ENCODE results near the gene FAM117B.
A peak's percentile ranks its signal among the peaks of the same experiment; 100 is the strongest.
"Not testable (repeated sequence)": the region's sequence is repeated elsewhere in the genome, so short reads cannot be mapped to it uniquely, and the experiment has no call there.

The FAM117B gene

DNA sequence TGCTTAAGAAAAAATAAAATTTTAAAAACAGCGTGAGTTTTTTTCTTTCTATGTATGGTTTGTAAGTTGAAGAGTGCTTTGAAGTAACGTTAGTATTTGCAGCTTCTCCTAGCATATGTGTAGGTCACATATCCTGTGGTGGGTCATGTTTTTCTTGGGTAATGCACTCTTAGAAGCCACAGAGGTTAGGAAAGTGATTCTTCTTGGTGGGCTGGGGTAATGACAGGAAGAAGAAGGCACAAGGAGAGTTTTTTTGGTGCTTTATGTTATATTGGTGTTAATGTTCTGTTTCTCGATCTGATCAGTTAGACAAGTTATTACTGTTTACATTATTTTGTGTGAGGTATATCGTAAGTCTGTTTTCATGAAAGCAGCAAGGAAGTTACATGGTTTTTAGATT lies 127.8 kb downstream of the FAM117B start:
- DNase-seq, result no peak

DNA sequence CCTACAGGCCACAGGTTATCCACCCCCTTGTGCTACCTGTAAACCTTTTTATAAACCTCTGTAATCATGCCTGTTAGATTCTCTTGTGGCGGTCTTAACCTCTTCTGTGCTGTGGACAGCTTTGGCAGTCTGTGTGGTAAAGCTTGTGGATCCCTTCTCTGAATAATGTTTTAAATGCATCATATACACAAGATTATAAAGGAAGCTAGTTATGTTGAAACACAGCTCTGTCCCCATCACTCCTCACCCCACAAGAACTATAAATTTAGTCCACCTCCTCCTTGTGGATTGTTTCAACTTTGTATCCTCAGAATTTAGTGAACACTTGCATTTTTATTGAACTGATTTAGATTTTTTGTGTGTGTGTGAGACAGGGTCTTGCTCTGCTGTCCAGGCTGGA lies 129.1 kb downstream of the FAM117B start:
- DNase-seq, result no peak

DNA sequence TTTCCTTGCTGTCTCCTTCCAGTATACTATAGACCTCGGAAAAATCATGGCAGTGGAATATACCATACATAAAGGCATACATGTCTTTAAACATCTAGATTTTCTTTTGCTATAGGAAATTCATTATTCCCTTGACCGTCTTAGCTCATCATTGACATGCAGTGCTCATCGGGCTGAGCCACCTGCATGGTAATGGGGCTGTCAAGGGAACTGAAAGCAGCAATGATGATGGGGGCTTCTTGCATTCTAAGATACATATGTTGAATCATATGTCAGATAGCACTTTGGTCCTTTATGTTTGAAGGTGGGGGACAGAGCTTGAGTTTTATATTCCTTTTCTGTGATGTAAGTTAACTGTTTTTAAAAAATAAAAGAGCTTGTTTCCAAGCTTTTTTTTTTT lies 130.2 kb downstream of the FAM117B start:
- no peak for DNase-seq

DNA sequence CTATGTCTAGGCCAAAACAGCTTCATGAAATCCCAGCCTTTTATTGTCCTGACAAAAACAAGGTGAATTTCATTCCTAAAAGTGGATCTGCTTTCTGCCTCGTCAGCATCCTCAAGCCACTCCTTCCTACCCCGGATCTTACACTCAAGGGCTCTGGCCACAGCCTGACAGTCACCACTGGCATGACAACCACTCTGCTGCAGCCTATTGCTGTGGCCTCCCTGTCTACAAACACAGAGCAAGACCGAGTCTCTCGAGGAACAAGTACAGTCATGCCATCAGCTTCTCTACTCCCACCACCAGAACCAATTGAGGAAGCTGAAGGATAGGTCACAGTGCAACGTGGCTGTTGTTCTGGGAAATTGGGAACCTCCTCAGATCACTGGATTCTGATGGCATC lies 130.7 kb downstream of the FAM117B start:
- DNase-seq, result no peak

DNA sequence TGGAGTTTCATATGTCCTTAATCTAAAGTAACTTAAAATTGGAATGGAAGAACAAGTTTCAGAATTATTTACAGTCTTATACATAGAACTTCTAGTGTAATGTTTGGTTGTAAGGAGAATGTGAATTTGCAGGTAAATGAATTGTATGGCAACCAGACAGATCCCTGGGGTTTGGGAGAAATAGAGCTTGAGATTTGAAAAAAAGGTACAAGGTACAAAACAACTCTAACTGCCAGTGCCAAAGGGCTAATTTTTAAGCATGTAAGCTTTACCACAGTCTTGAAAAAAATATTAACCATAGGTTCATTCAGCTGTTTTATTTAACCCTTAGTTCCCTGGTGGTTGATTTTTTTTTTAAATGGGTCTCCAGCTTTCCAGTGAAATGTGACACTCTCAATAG lies 133.5 kb downstream of the FAM117B start:
- DNase-seq, result no peak

DNA sequence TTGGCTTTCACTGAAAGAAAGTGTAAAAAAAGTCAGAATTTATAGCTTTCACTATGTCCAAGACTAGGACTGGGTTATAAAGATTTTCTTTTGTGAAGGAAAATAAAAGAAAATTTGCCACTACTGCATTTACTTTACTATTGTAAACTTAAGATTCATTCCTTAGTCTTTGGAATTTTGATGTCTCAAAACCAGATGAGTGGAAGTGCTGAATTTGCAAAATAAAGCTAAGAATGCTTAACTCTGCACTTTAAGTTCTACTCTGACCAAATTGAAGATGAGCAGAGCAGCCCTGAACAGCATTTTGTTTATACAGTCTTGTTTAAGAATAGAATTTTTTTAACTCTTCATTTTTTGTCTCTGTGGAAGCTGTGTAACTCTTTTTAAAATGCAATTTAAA lies 134.4 kb downstream of the FAM117B start:
- DNase-seq, result no peak

DNA sequence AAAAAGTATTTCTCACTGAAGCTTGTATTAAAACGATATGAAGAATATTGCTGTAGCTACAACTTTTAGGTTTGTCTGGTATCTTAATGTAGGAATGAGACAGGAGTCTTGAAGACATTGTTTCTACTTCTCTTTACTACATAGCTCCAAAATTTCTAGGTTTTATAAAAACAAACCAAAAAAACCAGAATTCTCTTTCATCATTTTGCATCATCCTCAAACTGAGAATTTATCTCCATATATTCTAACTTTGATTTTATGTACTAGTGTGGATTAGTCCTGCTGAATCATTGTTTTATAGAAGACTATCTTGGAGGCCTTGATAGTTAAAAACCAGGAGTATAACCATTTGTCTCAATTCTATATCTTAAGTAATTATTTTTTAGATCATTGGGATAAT lies 136.6 kb downstream of the FAM117B start:
- DNase-seq, result no peak

DNA sequence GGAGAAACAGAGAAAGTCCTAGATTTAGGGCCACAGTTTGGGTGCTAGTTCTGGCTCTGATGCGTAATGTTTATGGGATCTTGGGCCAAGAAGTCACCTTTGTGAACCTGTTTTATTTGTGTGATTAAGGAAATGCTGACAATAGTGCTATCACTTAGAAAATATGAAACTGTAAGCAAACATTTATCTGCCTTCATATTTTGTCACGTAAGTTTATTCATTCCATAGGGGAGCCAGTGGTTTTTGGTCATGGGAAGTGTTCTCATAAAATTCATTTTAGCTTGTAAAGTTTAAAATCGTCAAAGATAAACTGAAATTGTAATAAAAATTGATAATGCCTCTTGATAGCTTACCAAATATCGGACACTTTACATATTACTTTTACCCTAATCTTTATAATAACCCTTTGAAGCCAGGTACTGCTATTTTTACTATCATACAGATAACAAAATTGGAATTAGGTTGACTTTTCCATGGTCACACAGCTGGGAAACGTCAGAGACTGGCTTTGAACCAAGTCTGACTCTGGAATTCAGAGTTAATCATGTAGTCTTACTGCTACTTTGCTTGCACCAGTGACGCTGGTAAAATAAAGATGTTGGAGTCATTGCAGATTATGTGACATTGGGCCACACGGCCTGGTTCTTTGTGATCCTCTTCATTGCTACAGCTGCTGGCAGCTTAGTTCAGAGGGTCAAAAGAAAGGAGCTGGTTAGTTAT lies 137.1 kb downstream of the FAM117B start:
- DNase-seq, result no peak

DNA sequence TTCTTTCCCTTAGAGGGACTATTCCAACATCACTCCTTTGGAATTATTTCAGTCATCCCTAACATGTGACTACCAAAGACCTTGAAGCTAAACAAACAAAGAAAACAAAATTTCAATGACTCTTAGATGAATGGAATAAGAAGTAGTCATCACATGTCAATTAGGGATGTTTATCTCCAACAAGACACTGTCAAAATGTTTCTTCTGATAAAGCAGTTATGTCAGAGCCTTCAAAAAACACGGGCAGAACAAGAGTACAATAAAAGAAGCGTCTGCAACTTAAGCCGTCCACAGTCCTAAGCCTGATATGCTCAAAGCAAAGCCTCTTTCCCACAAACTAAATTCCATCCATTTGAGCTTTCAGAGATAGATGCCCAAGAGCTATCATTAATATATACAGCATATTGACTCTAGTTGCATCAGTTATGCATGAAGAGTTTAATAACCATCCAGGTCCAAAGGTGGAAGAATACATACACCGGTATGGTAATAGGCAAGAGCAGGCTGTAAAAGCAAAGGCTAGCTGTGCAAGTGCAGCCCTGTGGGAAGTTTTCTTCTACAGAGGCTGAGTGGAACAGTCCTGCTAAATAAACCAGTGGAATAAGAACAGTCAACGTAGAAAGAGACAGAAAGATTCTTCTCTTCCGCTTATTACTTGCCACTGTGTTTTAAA lies 138.7 kb downstream of the FAM117B start:
- DNase-seq, result no peak

DNA sequence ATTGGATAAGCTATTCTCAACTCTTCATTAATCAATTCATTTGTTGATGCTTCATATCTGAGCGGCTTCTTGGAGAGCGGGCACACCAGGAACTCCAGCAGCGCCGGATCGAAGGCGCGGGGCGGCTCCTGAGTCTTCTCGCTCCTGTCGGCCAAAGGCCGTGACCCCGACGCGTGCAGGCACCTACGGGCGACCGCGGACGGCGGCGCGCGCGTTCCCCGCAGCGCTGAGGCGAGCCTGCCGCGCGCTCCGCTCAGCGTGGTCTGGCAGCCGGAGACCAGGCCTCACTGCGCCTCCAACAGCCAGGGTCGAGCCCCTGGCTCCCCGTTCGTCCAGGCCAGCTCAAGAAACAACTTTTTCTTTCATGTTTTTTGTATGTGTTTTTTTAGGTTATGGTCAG lies 139.3 kb downstream of the FAM117B start:
- DNase-seq, result no peak

DNA sequence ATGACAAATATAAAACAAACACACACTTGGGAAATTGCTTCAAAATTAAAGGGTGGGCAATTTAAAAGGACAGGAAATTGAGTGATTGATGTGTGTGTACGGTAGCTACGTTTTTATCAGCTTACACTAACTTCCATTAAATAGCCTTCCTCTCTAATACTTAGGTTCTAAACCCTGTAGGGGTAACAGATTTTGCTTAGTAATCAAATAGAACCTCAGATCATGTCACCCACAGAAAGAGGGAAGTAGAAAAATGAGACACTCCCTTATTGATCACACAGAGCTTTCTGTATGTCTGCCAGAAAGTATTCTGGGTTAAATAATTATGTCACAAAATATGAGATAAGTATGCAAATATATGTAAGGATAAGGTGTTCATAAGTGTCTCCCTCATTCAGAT lies 143.4 kb downstream of the FAM117B start:
- DNase-seq, result no peak

DNA sequence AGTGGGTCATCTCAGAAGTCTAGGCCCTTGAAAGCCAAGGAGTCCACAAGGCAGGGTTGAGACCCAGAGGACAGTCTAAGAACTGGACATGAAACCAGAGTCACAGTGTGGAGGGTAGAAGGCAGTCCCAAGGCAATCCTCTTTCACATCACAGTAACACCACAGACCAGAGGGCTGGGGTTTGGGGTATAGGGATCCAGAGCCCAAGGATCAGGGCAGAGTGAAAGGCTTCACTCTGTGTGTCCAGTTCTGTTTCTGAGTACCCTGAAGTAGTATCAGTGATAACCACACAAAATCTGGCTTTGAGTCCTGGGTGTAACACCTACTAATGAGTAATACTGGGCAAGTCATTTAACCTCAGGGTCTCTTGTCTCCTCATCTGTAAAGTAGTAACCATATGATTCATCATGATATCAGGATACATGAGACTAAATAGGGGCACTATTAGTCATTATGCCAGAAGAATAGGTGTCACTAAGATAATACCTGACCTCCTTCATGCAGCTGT lies 145.8 kb downstream of the FAM117B start:
- DNase-seq, result no peak

DNA sequence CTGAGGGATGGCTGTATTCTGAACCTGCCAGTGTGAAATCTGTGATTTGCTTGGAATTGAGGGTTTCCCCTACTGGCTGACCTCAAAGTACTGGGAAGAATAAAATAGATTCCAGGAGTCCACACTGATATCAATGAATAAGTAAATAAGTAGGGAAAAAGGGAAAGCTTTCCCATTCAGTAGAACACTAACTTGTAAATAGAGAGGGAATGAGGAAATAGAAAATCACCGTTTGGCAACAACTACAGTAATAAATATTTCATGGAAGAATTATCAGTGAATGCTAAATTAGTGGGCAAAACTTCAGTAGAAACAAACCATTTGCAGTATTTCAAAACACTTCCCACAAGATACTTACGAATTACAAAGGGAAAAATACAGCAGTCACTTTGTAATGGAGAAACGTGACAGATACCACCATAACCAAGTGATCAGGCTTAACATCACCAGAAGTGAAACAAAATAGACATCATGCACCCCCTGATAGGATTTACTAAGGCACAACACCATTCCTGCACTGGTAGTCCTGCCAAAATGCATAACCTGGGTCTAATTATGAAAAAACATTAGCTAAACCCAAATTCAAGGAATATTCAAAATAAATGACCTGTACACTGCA lies 148.3 kb downstream of the FAM117B start:
- no peak for DNase-seq

DNA sequence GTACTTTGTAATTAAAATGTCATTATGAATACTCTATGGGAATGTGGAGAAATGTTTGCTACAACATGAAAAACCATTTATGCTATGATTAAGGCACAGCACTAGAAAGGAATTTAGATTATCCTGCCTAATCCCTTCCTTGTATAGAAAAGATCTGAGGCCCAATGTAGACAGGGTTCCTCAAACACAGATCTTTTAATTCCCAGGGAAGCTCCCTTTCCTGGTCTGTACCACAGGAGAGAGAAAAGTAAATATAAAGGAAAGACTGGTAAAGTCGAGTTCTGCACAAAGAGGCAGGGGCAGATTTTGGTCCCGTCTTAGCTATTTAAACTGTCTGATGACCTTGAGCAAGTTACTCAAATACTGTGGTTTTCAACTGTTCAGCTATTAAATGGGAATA lies 152.1 kb downstream of the FAM117B start:
- no peak for DNase-seq

DNA sequence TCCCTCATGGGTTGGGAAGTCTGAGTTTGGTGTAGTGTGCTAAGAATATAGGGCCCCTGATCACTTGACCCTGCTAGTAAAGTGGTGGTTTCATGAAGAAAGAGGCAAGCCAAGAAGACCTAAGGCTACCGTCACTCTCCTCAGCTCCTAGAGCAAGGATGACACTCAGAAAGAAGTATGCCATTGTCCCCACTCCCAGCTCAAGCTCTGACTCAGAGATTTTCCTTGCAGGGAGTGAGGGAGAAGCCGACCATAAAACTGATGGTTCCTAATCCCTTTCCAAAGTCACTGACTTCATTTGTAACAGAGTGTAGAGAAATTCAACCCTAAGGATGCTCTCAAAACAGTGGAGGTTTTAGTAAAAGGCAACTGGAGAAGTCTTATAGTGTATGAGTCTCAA lies 155.9 kb downstream of the FAM117B start:
- no peak for DNase-seq

DNA sequence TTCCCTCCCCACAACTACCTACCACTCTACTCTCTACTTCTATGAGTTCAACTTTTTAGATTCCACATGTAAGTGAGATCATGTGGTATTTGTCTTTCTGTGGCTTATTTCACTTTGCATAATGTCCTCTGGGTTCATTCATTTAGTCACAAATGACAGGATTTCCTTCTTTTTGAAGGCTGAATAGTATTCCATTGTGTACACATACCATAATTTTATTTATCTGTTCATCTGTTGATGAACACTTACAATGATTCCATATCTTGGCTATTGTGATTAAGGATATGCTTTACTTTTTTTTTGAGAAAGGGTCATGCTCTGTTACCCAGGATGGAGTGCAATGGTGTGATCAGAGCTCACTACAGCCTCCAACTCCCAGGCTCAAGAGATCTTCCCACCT lies 163.2 kb downstream of the FAM117B start:
- no peak for DNase-seq

DNA sequence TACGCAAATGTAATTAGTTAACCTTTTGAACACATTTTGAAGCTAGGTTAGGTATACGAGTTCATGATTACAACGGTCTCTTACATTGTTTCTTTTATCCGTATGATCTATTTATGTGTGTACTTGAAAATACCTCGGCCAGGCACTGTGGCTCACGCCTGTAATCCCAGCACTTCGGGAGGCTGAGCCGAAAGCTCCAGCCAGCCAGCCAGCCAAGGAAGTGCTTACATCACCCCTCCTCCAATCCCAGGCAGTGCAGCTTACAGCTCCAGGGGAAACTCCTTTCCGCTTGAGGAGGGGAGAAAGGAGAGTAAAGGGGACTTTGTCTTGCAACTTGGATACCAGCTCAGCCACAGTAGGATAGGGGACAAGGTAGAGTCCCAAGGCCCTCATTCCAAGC lies 171.1 kb downstream of the FAM117B start:
- DNase-seq, result not testable (repeated sequence)

DNA sequence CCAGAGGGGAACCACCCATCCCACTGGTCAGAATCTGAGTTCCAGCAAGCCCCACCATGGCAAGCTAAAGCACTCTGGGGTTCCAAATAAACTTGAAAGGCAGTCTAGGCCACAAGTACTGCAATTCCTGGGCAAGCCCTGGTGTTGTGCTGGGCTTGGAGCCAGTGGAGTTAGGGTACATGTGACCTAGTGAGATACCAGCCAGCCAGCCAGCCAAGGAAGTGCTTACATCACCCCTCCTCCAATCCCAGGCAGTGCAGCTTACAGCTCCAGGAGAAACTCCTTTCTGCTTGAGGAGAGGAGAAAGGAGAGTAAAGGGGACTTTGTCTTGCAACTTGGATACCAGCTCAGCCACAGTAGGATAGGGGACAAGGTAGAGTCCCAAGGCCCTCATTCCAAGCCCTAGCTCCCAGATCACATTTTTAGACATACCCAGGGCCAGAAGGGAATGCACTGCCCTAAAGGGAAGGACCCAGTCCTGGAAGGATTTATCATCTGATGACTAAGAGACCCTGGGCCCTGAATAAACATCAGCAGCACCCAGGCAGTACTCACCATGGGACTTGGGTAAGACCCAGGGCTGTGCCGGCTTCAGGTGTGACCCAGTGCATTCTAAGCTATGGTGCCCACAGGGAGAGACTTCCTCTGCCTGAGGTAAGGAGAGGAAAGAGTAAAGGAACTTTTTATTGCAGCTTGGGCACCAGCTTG lies 172.8 kb downstream of the FAM117B start:
- peak in 9 of 14 donors; percentile 10 to 52 (median 28) for DNase-seq

DNA sequence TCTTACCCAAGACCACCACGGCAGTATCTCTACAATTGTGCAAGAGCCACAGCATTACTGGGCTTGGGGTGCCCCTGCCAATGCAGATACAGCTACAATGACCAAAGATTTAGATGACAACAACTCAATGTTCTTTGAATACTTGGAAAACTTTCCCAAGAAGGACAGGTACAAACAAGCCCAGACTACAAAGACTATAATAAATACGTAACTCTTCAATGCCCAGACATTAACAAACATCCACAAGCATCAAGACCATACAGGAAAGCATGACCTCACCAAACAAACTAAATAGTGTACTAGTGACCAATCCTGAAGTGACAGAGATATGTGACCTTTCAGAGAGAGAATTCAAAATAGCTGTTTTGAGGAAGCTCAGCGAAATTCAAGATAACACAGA lies 174.0 kb downstream of the FAM117B start:
- DNase-seq, result no peak

DNA sequence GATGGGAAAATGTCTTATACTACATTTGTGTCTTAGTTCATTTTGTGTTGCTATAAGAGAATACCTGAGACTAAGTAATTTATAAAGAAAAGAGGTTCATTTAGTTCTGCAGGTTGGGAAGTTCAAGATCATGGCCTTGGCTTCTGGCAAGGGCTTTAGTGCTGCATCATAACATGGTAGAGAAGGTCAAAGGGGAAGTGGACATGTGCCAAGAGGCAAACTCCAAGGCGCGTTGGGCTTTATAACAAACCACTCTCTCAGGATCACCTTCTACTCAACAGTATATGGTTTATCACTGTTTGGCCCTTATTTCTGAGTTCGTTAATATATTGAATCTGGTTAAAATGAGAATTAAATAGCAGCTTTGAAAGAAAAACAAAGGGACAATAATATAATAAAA lies 178.6 kb downstream of the FAM117B start:
- DNase-seq, result no peak

DNA sequence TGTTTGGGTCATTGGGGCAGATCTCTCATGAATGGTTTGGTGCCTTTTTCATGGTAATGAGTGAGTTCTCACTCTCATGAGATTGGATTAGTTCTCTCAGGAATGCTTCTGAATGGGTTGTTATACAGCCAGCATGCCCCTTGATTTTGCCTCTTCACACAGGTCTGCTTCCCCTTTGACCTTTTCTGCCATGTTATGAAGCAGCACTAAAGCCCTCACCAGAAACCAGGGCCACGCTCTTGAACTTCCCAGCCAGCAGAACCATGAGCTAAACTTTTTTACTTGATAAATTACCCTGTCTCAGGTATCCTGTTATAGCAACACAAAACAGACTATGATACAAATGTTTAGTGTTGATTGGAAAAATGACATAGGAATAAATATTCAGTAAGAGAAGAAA lies 179.5 kb downstream of the FAM117B start:
- DNase-seq, result no peak

DNA sequence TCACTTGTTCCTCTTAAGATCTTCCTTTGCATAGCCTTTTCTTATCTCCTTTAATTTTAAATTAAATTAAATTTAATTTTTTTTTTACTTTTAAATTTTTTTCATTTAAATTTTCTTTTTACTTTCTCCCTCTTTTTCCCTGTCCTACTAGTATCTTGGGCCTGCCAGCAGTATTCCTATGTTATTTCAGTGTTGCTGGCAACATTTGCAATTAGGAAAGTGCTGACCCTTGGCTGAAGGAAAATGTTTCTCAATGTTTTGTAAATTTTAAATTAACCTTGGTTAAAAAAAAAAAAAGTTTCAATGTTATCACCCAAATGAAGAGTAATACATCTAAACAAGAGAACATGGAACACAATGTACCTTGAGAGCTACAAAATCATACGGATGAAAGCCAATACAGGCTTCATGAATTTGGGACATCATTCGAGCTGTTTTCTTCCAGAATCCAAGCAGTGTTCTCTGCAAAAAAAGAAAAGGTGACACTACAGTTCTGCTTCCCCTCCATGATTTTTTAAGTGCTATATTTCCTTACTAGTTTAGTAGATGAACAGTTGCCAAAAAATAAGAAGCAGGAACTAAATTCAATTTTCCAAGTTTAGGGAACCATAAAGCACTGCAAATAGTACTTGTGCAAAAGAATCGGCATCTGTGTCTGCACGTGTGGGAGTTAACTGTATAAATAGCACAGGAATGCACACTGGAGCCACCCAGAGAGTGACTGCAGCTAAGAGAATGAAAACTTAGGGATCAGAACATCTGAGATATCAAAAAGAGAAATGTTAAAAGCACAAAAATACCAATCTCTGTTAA lies 181.0 kb downstream of the FAM117B start:
- no peak for DNase-seq
